GM18907 (cell line): Measurements from ENCODE around the gene MAP3K5.
"Not testable (repeated sequence)": the region's sequence is repeated elsewhere in the genome, so short reads cannot be mapped to it uniquely, and the experiment has no call there.

Experiments used
- ATAC-seq: cut with Tn5 transposase; IDR thresholded peaks from one replicate; pipeline ENCODE4 v1.9.1; 2021; ENCODE audit warnings: mild to moderate bottlenecking, moderate library complexity; ENCODE audit not compliant: unreplicated experiment

MAP3K5 gene

GRCh38 chr6:136728033-136728939, 64.0 kb downstream of the MAP3K5 start:
- ATAC-seq = no peak

GRCh38 chr6:136726837-136727557, 65.3 kb downstream of the MAP3K5 start:
- no peak for ATAC-seq

- ATAC-seq = no peak
Measured at GRCh38 chr6:136725124-136725523, 67.2 kb downstream of the MAP3K5 start.

- ATAC-seq = no peak
Measured at GRCh38 chr6:136723780-136724179, 68.5 kb downstream of the MAP3K5 start.

GRCh38 chr6:136721467-136721866, 70.8 kb downstream of the MAP3K5 start:
- ATAC-seq = no peak

GRCh38 chr6:136720045-136720770, 72.1 kb downstream of the MAP3K5 start:
- peak; percentile 51 for ATAC-seq

GRCh38 chr6:136719280-136720044, 72.8 kb downstream of the MAP3K5 start:
- peak; percentile 50 for ATAC-seq

GRCh38 chr6:136718476-136718875, 73.8 kb downstream of the MAP3K5 start:
- ATAC-seq = no peak

- ATAC-seq = peak; percentile 10
Measured at GRCh38 chr6:136717716-136717990, 74.6 kb downstream of the MAP3K5 start.

- ATAC-seq = peak; percentile 41
Measured at GRCh38 chr6:136716917-136717715, 75.2 kb downstream of the MAP3K5 start.

- not testable (repeated sequence) for ATAC-seq
Measured at GRCh38 chr6:136712642-136713041, 79.6 kb downstream of the MAP3K5 start.

- ATAC-seq = no peak
Measured at GRCh38 chr6:136711644-136712043, 80.6 kb downstream of the MAP3K5 start.

- ATAC-seq = no peak
Measured at GRCh38 chr6:136710877-136711552, 81.3 kb downstream of the MAP3K5 start.

GRCh38 chr6:136709429-136709828, 82.8 kb downstream of the MAP3K5 start:
- ATAC-seq = no peak

- no peak for ATAC-seq
Measured at GRCh38 chr6:136706430-136706829, 85.8 kb downstream of the MAP3K5 start.

GRCh38 chr6:136703331-136703865, 88.9 kb downstream of the MAP3K5 start:
- no peak for ATAC-seq

GRCh38 chr6:136701045-136701444, 91.2 kb downstream of the MAP3K5 start:
- no peak for ATAC-seq

- ATAC-seq = no peak
Measured at GRCh38 chr6:136699358-136699757, 92.9 kb downstream of the MAP3K5 start.

- ATAC-seq = no peak
Measured at GRCh38 chr6:136696783-136697364, 95.4 kb downstream of the MAP3K5 start.
